ENCODE data around the gene HMCES. TPM values are rescaled to one million over a fixed set of nuclear protein-coding genes. Genes with fewer than 3 reads are reported as not detected.

The HMCES gene
- total and polyA plus RNA-seq, 2 experiments from 2014 or later = 20.1 to 34.3 TPM

GRCh38 chr3:129304146-129304961, 25.7 kb downstream of the HMCES start:
- no peaks in the 10 kb centered on the region for H3K36me3 ChIP-seq (replicated peaks; ENCODE audit: insufficient read depth, low read depth)
- WGBS (ENCODE audit: low lambda C conversion rate, missing lambda C conversion rate) = 77% methylated on average over 3 of the region's 3 CpGs
- H3K9me2 ChIP-seq (replicated peaks; ENCODE audit: insufficient read depth) = no peaks in the 10 kb centered on the region
- no peaks in the 10 kb centered on the region for H3K27me3 ChIP-seq
- DNase-seq (ENCODE audit: low spot score) = no peak
- TF ChIP-seq CTCF (IDR thresholded peaks at IDR 0.05; ENCODE audit: poor library complexity) (no peak), EZH2phosphoT487 (IDR thresholded peaks at IDR 0.05; ENCODE audit: low read depth, severe bottlenecking, unreplicated experiment) (no peak), EZH2 (IDR thresholded peaks at IDR 0.05; ENCODE audit: borderline replicate concordance) (no peak)
- no peak overlapping the region for H3K4me2 ChIP-seq
- no peak overlapping the region for H3K4me3 ChIP-seq
- peak overlapping the region; percentile 88 for H3K27ac ChIP-seq
- no peaks in the 10 kb centered on the region for H4K20me1 ChIP-seq (ENCODE audit: insufficient read depth, poor library complexity, severe bottlenecking)
- no peaks in the 10 kb centered on the region for H3K9me3 ChIP-seq (ENCODE audit: low read depth)
- no peak overlapping the region for H2AFZ ChIP-seq
- H3K79me2 ChIP-seq = no peaks in the 10 kb centered on the region
- H3K4me1 ChIP-seq (ENCODE audit: insufficient read depth) = peaks cover 22% of the 10 kb centered on the region

- 100% methylated on average over 1 of the region's 1 CpG for WGBS (ENCODE audit: low lambda C conversion rate, missing lambda C conversion rate)
- no peaks in the 10 kb centered on the region for H3K9me2 ChIP-seq (replicated peaks; ENCODE audit: insufficient read depth)
- no peak for DNase-seq (ENCODE audit: low spot score)
- H3K4me3 ChIP-seq = no peak overlapping the region
- H3K27me3 ChIP-seq = no peaks in the 10 kb centered on the region
- H3K4me1 ChIP-seq (ENCODE audit: insufficient read depth) = peaks cover 22% of the 10 kb centered on the region
- no peak for TF ChIP-seq CTCF (IDR thresholded peaks at IDR 0.05; ENCODE audit: poor library complexity)
- TF ChIP-seq EZH2 (IDR thresholded peaks at IDR 0.05; ENCODE audit: borderline replicate concordance) = no peak
- no peak for TF ChIP-seq EZH2phosphoT487 (IDR thresholded peaks at IDR 0.05; ENCODE audit: low read depth, severe bottlenecking, unreplicated experiment)
- no peaks in the 10 kb centered on the region for H3K9me3 ChIP-seq (ENCODE audit: low read depth)
- no peaks in the 10 kb centered on the region for H4K20me1 ChIP-seq (ENCODE audit: insufficient read depth, poor library complexity, severe bottlenecking)
- H3K4me2 ChIP-seq = peak overlapping the region; percentile 70
- H3K27ac ChIP-seq = peak overlapping the region; percentile 88
- H2AFZ ChIP-seq = no peak overlapping the region
- no peaks in the 10 kb centered on the region for H3K79me2 ChIP-seq
- H3K36me3 ChIP-seq (replicated peaks; ENCODE audit: insufficient read depth, low read depth) = no peaks in the 10 kb centered on the region
Measured at GRCh38 chr3:129304962-129305222, 26.2 kb downstream of the HMCES start.

- Histone ChIP-seq H3K4me3 (no peak overlapping the region), H3K9me2 (replicated peaks; ENCODE audit: insufficient read depth) (no peaks in the 10 kb centered on the region), H3K79me2 (no peaks in the 10 kb centered on the region), H2AFZ (peak overlapping the region; percentile 37), H3K9me3 (ENCODE audit: low read depth) (no peaks in the 10 kb centered on the region), H3K4me1 (ENCODE audit: insufficient read depth) (peaks cover 26% of the 10 kb centered on the region), H3K27me3 (no peaks in the 10 kb centered on the region), H4K20me1 (ENCODE audit: insufficient read depth, poor library complexity, severe bottlenecking) (no peaks in the 10 kb centered on the region), H3K27ac (peak overlapping the region; percentile 88), H3K4me2 (peak overlapping the region; percentile 70), H3K36me3 (replicated peaks; ENCODE audit: insufficient read depth, low read depth) (no peaks in the 10 kb centered on the region)
- DNase-seq (ENCODE audit: low spot score) = peak; percentile 91
- 12% methylated on average over 24 of the region's 26 CpGs for WGBS (ENCODE audit: low lambda C conversion rate, missing lambda C conversion rate)
- TF ChIP-seq EZH2phosphoT487 (IDR thresholded peaks at IDR 0.05; ENCODE audit: low read depth, severe bottlenecking, unreplicated experiment) (no peak), EZH2 (IDR thresholded peaks at IDR 0.05; ENCODE audit: borderline replicate concordance) (no peak), CTCF (IDR thresholded peaks at IDR 0.05; ENCODE audit: poor library complexity) (no peak)
Measured at GRCh38 chr3:129305592-129306091, 27.0 kb downstream of the HMCES start.

All from hepatocyte (in vitro differentiated cells).